RCC 7860 (cell line): ENCODE data around the gene GRB14.
"Not testable (repeated sequence)": the region's sequence is repeated elsewhere in the genome, so short reads cannot be mapped to it uniquely, and the experiment has no call there.

Experiments used
- DNase-seq: peaks from one replicate; pipeline ENCODE4 v3.0.0-alpha.2; 2015; ENCODE audit warnings: low spot score
- FAIRE-seq: peaks from 2 replicates; lab custom pipeline; 2012; peaks lifted over from hg19 to GRCh38; lab: Jason Lieb, UNC

GRB14 gene

GRCh38 chr2:164498836-164499235, 122.4 kb downstream of the GRB14 start:
- DNase-seq (no peak), FAIRE-seq (no peak)

- FAIRE-seq (no peak), DNase-seq (no peak)
Observed at GRCh38 chr2:164496881-164497280, 124.4 kb downstream of the GRB14 start.

GRCh38 chr2:164496421-164496820, 124.9 kb downstream of the GRB14 start:
- DNase-seq (no peak), FAIRE-seq (no peak)

GRCh38 chr2:164495491-164496223, 125.6 kb downstream of the GRB14 start:
- peak; percentile 78 for FAIRE-seq

GRCh38 chr2:164485541-164485940, 135.7 kb downstream of the GRB14 start:
- FAIRE-seq (no peak), DNase-seq (no peak)

More at GRCh38 chr2:164495491-164496223, 125.6 kb downstream of the GRB14 start:
- DNase-seq, result peak; percentile 52

- DNase-seq, result peak; percentile 33
- peak; percentile 65 for FAIRE-seq
Observed at GRCh38 chr2:164479460-164479859, 141.8 kb downstream of the GRB14 start.

GRCh38 chr2:164478205-164478604, 143.1 kb downstream of the GRB14 start:
- DNase-seq (no peak), FAIRE-seq (no peak)

GRCh38 chr2:164474873-164475272, 146.4 kb downstream of the GRB14 start:
- DNase-seq (no peak), FAIRE-seq (no peak)

- DNase-seq (no peak), FAIRE-seq (no peak)
Observed at GRCh38 chr2:164473021-164473420, 148.3 kb downstream of the GRB14 start.

- FAIRE-seq, DNase-seq: not testable (repeated sequence)
Observed at GRCh38 chr2:164465047-164465446, 156.2 kb downstream of the GRB14 start.

- DNase-seq (no peak), FAIRE-seq (no peak)
Observed at GRCh38 chr2:164464376-164464775, 156.9 kb downstream of the GRB14 start.

- FAIRE-seq (no peak), DNase-seq (no peak)
Observed at GRCh38 chr2:164458792-164459191, 162.5 kb downstream of the GRB14 start.

- FAIRE-seq, result no peak
- no peak for DNase-seq
Observed at GRCh38 chr2:164457271-164457670, 164.0 kb downstream of the GRB14 start.

GRCh38 chr2:164456619-164457018, 164.7 kb downstream of the GRB14 start:
- no peak for FAIRE-seq
- DNase-seq, result no peak

- DNase-seq (no peak), FAIRE-seq (no peak)
Observed at GRCh38 chr2:164453656-164454305, 167.5 kb downstream of the GRB14 start.

- no peak for DNase-seq
- no peak for FAIRE-seq
Observed at GRCh38 chr2:164450278-164450677, 171.0 kb downstream of the GRB14 start.

GRCh38 chr2:164449706-164450105, 171.6 kb downstream of the GRB14 start:
- DNase-seq (no peak), FAIRE-seq (no peak)

- DNase-seq, result no peak
- FAIRE-seq, result no peak
Observed at GRCh38 chr2:164447660-164448059, 173.6 kb downstream of the GRB14 start.
